Skeletal muscle satellite cell (primary cell): ENCODE measurements around the gene SETD2.
"Not testable (repeated sequence)": the region's sequence is repeated elsewhere in the genome, so short reads cannot be mapped to it uniquely, and the experiment has no call there.

ENCODE experiments used
- H3K27me3 ChIP-seq: 2 replicates; pipeline ENCODE4 v1.7.0; 2013; ENCODE audit warnings: low read length; ENCODE audit not compliant: control insufficient read depth, insufficient read depth
- H3K36me3 ChIP-seq: 2 replicates; pipeline ENCODE4 v1.7.0; 2013; ENCODE audit warnings: mild to moderate bottlenecking, control low read depth, low read length; ENCODE audit not compliant: insufficient read depth
- H3K4me1 ChIP-seq: 2 replicates; pipeline ENCODE4 v1.7.0; 2013; ENCODE audit warnings: low read length; ENCODE audit not compliant: control insufficient read depth, insufficient read depth
- H3K4me2 ChIP-seq: 2 replicates; pipeline ENCODE4 v1.7.0; 2013; ENCODE audit warnings: mild to moderate bottlenecking, low read length
- H3K4me3 ChIP-seq: 2 replicates; pipeline ENCODE4 v1.7.0; 2013; ENCODE audit warnings: low read length
- H3K9ac ChIP-seq: 2 replicates; pipeline ENCODE4 v1.7.0; 2013; ENCODE audit warnings: mild to moderate bottlenecking, low read depth, low read length, moderate library complexity
- H3K9me3 ChIP-seq: replicated peaks from 2 replicates; pipeline ENCODE4 v1.7.0; 2013; ENCODE audit warnings: mild to moderate bottlenecking, control low read depth, low read length

SETD2 gene

GRCh38 chr3:47096959-47097358 lies 67.0 kb downstream of the SETD2 start:
- Histone ChIP-seq H3K9ac (peak overlapping the region; percentile 1), H3K9me3 (no peaks in the 10 kb centered on the region), H3K27me3 (no peaks in the 10 kb centered on the region), H3K4me2 (no peak overlapping the region), H3K36me3 (peaks cover 44% of the 10 kb centered on the region), H3K4me3 (no peak overlapping the region), H3K4me1 (peaks cover 17% of the 10 kb centered on the region)

- H3K36me3 ChIP-seq, result peaks cover 41% of the 10 kb centered on the region
- H3K4me2 ChIP-seq, result no peak overlapping the region
- peaks cover 7% of the 10 kb centered on the region for H3K4me1 ChIP-seq
- no peak overlapping the region for H3K4me3 ChIP-seq
- no peaks in the 10 kb centered on the region for H3K9me3 ChIP-seq
- H3K9ac ChIP-seq, result no peak overlapping the region
- H3K27me3 ChIP-seq, result no peaks in the 10 kb centered on the region
These were observed 71.8 kb downstream of the SETD2 start for GRCh38 chr3:47092090-47092489.

GRCh38 chr3:47089630-47090029 lies 74.3 kb downstream of the SETD2 start:
- no peak overlapping the region for H3K9ac ChIP-seq
- peaks cover 33% of the 10 kb centered on the region for H3K36me3 ChIP-seq
- no peak overlapping the region for H3K4me3 ChIP-seq
- no peaks in the 10 kb centered on the region for H3K27me3 ChIP-seq
- H3K4me2 ChIP-seq, result no peak overlapping the region
- H3K4me1 ChIP-seq, result no peaks in the 10 kb centered on the region
- H3K9me3 ChIP-seq, result no peaks in the 10 kb centered on the region

- Histone ChIP-seq H3K4me2 (no peak overlapping the region), H3K36me3 (peaks cover 41% of the 10 kb centered on the region), H3K9me3 (no peaks in the 10 kb centered on the region), H3K9ac (no peak overlapping the region), H3K4me3 (no peak overlapping the region), H3K4me1 (no peaks in the 10 kb centered on the region), H3K27me3 (no peaks in the 10 kb centered on the region)
These were observed 77.8 kb downstream of the SETD2 start for GRCh38 chr3:47086071-47086470.

- Histone ChIP-seq H3K36me3 (peaks cover 55% of the 10 kb centered on the region), H3K9me3 (no peaks in the 10 kb centered on the region), H3K4me2 (no peak overlapping the region), H3K4me1 (no peaks in the 10 kb centered on the region), H3K4me3 (no peak overlapping the region), H3K9ac (no peak overlapping the region), H3K27me3 (no peaks in the 10 kb centered on the region)
These were observed 80.1 kb downstream of the SETD2 start for GRCh38 chr3:47083786-47084185.

GRCh38 chr3:47082519-47082918 lies 81.4 kb downstream of the SETD2 start:
- Histone ChIP-seq H3K4me2 (no peak overlapping the region), H3K4me1 (no peaks in the 10 kb centered on the region), H3K36me3 (peaks cover 53% of the 10 kb centered on the region), H3K4me3 (no peak overlapping the region), H3K9me3 (no peaks in the 10 kb centered on the region), H3K9ac (no peak overlapping the region), H3K27me3 (no peaks in the 10 kb centered on the region)

- Histone ChIP-seq H3K9ac (no peak overlapping the region), H3K4me2 (no peak overlapping the region), H3K27me3 (no peaks in the 10 kb centered on the region), H3K4me3 (no peak overlapping the region), H3K4me1 (no peaks in the 10 kb centered on the region), H3K9me3 (no peaks in the 10 kb centered on the region), H3K36me3 (peaks cover 48% of the 10 kb centered on the region)
These were observed 84.5 kb downstream of the SETD2 start for GRCh38 chr3:47079432-47079831.

GRCh38 chr3:47073685-47074084 lies 90.2 kb downstream of the SETD2 start:
- no peak overlapping the region for H3K4me2 ChIP-seq
- H3K36me3 ChIP-seq, result peaks cover 22% of the 10 kb centered on the region
- H3K4me3 ChIP-seq, result no peak overlapping the region
- no peaks in the 10 kb centered on the region for H3K9me3 ChIP-seq
- no peaks in the 10 kb centered on the region for H3K4me1 ChIP-seq
- no peak overlapping the region for H3K9ac ChIP-seq
- H3K27me3 ChIP-seq, result no peaks in the 10 kb centered on the region

- Histone ChIP-seq H3K36me3 (peaks cover 14% of the 10 kb centered on the region), H3K4me2 (no peak overlapping the region), H3K9me3 (no peaks in the 10 kb centered on the region), H3K4me3 (no peak overlapping the region), H3K4me1 (no peaks in the 10 kb centered on the region), H3K9ac (no peak overlapping the region), H3K27me3 (no peaks in the 10 kb centered on the region)
These were observed 93.1 kb downstream of the SETD2 start for GRCh38 chr3:47070770-47071169.

- H3K9me3 ChIP-seq, H3K4me3 ChIP-seq, H3K9ac ChIP-seq, H3K4me2 ChIP-seq, H3K27me3 ChIP-seq, H3K4me1 ChIP-seq: not testable (repeated sequence)
- H3K36me3 ChIP-seq, result peaks cover 21% of the 10 kb centered on the region
These were observed 97.7 kb downstream of the SETD2 start for GRCh38 chr3:47066259-47066658.

- H3K27me3 ChIP-seq, result no peaks in the 10 kb centered on the region
- no peaks in the 10 kb centered on the region for H3K4me1 ChIP-seq
- H3K4me3 ChIP-seq, result no peak overlapping the region
- H3K36me3 ChIP-seq, result peaks cover 18% of the 10 kb centered on the region
- H3K4me2 ChIP-seq, result no peak overlapping the region
- H3K9ac ChIP-seq, result no peak overlapping the region
- no peaks in the 10 kb centered on the region for H3K9me3 ChIP-seq
These were observed 98.2 kb downstream of the SETD2 start for GRCh38 chr3:47065681-47066080.

- Histone ChIP-seq H3K9ac (no peak overlapping the region), H3K27me3 (no peaks in the 10 kb centered on the region), H3K4me2 (no peak overlapping the region), H3K4me1 (no peaks in the 10 kb centered on the region), H3K36me3 (peaks cover 18% of the 10 kb centered on the region), H3K9me3 (no peaks in the 10 kb centered on the region), H3K4me3 (no peak overlapping the region)
These were observed 98.9 kb downstream of the SETD2 start for GRCh38 chr3:47065058-47065457.
